Amniotic stem cell (primary cell): ENCODE results near the gene BST1.

Experiments
- DNase-seq: peaks from one replicate; lab custom pipeline; 2025; lab: John Stamatoyannopoulos, UW

BST1 gene, protein sequence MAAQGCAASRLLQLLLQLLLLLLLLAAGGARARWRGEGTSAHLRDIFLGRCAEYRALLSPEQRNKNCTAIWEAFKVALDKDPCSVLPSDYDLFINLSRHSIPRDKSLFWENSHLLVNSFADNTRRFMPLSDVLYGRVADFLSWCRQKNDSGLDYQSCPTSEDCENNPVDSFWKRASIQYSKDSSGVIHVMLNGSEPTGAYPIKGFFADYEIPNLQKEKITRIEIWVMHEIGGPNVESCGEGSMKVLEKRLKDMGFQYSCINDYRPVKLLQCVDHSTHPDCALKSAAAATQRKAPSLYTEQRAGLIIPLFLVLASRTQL

DNA sequence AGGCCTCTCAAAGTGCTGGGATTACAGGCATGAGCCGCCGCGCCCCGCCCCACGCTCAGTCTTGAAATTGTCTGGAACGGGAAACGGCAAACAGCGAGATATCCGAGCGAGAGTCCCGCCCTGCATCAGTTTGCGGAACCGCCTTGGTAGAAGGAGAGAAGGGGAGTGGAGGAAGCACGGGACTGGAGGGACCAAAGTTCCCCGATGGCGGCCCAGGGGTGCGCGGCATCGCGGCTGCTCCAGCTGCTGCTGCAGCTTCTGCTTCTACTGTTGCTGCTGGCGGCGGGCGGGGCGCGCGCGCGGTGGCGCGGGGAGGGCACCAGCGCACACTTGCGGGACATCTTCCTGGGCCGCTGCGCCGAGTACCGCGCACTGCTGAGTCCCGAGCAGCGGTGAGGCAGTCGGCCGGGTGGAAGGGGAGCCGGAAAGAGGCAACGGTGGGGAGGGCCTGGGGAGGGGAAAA, at the start of gene BST1:
BST1 (plus strand) TSS at position 125 of the 463 bp plus-strand sequence; CDS start at position 205, 80 bp downstream.
- no peak for DNase-seq

DNA sequence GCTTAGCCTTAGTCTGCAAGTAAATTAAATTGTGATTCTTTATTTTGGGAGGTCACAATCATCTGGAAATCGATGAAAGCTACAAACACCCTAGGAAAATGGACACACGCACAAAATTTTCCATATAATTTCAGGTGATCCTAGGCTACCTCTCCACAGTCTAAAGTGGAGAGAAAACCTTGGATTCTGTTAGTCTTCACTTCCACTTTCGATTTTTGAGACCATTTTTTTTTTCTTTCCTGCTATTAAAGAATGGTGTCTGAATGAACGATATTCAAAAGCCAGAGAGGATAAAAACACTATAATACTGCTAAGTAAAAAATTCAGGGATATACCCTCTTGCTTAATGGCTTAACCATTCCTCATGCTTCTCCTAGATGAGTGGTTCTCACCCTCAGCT, 49.4 kb upstream of the BST1 start:
- no peak for DNase-seq

DNA sequence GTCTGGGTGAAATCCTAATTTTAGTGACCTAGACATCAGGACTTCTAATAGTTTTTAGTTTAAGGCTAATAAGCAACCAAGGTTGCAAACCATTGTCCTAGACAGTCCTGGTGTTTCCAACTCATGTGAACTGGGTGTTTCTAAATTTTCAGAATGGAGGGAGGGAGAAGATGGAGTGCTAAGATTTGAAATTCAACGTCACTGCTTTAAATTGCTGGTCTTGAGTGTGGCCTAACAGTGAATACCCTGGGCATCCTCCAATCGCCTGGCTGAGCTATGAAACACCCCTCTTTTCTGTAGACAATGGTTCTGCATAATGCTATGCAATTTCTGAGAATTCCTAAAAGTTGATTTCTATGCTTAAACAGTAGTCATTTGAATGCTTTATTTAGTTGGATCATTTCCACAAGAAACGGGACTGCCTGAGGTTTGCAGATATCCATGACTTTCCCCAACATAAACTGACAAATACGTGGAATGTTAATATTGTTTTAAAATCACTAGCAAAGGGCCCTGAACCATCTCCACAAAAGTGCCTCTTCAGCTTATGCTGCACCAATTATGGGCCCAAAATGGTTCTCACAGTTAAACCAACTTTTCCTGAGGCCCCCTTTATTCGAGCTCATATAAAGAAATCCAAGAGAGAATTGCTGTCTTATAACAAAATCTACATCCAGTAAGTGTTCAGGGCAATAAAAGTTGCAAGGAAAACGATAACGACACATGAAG, 48.8 kb upstream of the BST1 start:
- no peak for DNase-seq

DNA sequence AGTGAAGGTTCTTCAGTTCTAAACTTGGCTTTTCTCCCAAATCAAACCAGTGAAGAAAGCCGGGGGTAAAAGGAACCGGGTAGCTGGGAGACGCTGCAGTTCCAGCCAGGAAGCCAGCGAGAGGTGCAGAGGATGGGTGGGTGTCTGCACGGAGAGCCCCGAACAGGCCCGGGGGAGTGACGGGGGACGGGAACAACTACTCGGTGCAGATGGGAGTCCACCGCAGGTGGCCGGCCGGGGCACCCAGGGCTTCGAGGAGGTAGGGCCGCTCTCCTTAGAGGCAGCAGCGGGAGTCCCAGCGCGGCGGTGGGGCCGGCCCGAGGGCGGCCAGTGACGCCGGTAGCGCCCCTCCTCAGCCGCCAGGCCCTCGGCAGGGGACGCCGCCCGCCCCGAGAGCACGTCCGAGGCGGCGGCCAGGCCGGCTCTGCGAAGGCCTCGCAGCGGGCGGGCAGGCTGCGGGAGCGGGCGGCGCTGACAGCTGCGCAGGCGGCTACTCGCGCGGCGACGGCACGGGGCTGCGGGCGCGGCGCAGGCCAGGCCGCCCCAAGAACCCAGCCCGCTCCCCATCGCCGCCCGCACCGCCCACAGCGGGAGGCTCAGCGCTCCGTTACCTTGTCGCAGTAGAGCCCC, 48.2 kb upstream of the BST1 start:
- no peak for DNase-seq

DNA sequence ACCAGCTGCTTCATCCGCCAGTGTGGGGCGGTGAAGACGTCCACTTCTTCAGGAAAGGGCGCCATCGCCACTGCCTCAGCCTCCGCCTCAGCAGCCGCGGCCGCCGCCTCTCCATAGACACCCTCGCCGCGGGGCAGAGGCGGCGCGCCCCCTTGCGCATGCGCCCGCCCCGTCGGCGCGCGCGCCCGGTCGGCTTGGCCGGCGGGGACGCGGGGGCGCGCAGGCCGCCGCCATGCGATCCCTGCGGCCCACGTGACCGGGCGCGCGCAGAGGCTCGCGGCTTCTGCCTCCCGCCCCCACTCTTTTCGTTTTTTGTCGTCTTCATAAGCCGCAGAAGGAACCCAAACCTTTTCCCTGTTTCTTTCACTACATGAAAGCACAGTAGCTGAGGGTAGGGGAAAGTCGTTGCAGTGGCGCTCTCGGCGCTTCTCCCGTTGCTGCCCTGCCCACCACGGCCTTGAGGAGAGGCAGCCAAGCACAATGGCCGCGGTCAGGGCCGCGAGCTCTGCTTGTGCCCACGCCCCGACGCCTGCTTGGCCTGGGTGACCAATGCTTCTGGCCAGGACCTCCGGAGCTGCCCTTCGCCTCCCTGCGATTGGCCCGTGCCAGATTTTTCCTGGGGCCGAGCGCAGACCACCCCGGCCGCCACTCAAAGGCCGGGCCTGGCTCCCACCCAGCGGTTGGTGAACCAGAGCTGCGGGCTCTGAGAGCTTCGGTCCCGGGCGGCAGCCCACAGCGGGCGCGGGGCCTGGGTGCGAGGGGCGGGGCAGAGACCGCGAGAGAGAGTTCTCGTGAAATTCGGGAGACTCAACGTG, 47.4 kb upstream of the BST1 start, which contains the start of gene FBXL5:
FBXL5 (minus strand) TSS at position 135 of the 815 bp plus-strand sequence; CDS start at position 65, 70 bp downstream.
- peak; percentile 64 for DNase-seq

DNA sequence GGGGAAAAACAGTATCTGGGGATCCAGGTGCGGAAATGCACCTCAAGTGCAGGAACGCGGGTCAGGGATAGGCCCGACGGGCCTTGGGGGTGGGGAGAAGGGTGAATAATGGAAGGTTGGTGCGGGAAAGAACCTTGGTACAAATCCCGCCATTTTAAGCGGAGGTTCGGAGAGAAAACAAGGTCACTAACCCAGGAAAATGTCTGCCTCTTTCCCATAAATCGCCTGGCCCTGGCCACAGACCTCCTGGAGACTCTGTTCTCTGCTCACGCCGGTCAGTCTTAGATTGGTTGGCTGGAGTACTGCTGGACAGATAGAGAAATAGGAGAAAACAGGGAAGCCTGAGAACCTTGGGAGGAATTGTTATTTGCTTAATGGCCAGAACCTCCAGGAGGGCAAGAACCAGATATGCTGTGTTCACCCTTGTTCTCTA, 46.8 kb upstream of the BST1 start:
- DNase-seq = no peak

DNA sequence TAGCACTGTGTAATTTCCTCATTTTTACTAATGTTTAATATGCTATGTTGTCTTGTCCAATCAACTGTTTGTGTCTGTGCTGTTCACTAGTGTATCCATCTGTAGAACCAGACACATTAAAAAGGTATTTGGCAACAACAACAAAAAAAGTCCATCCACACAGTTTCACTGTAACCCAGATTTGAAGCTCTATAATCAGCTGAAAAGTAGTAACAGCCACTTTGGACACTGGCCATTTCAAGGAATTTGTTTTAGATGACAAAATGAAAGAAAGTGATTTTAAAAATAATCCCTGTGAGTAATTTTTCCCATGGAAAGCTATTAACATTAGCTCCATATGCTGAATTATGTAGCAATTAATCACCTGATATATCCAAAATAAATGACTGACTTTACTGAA, 45.5 kb upstream of the BST1 start:
- DNase-seq = no peak

DNA sequence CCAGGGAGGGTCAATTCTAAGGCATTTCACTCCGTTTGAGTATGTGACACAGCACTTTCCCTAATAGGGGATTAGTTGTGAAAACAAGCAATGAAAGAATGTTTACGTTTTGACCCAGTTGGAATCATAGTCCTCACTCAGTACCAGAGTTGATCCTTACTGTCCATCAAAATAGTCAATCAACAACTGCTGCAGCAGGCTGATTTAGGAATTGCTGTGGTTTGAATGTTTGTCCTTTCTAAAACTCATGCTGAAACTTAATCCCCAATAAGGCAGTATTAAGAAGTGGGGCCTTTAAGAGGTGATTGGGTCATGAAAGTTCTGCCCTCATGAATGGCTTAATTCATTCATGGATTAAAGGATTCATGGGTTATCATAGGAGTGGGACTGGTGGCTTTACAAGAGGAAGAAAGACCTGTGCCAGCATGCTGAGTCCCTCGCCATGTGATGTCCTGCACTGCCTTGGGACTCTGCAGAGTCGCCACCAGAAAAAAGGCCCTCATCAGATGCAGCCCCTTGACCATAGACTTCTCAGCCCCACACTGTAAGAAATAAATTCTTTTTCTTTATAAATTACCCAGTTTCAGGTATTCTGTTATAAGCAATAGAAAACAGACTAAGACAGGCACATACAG, 44.6 kb upstream of the BST1 start:
- DNase-seq = no peak

DNA sequence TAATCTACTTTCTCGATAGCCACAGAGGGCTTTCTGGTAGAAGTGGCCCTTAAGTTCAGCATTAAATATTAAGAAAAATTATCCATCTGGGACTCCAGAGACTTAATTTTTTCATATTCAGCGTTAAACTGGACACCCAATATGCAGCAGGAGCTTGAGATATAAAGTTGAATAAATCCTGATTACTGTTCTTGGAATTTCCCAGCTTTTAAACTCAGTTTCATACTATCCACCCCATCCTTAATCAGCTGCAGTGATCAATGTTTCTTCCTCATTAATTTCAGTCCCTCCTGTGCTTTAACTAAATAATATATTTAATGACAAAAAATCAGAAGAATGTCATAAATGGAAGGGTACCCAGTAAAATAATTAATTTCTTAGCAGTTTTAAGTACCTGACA, 44.1 kb upstream of the BST1 start:
- no peak for DNase-seq

DNA sequence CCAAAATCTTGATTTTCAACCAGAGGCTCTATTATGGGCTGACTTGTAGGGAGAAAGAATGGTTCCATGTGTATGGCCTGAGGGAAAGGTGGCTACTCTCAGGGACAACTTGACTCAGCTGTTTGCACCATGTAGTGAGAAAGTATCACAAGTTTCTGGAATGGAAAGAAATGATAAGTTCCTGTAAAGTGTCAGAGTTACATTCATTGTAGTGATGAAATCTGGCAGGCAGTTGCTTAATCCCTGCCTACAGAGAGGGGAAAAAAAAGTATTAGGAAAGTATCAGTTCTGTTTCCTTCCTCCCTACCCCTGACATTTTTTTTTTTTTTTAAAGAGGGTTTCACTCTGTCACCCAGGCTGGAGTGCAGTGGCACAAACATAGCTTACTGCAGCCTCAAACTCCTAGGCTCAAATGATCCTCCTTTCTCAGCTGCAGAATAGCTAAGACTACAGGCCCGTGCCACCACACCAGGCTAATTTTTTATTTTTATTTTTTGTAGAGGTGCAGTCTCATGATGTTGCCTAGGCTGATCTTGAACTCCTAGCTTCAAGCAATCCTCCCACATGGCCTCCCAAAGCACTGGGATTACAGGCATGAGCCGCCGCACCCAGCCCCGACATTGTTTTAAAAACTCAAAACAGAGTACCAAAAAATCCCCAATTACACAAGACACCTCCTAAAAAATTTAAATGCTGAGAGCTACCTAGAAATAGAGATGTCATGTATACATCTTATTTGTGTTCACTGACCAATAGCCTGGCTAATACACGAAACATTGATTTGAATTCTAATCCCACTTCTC, 42.9 kb upstream of the BST1 start:
- DNase-seq = no peak

DNA sequence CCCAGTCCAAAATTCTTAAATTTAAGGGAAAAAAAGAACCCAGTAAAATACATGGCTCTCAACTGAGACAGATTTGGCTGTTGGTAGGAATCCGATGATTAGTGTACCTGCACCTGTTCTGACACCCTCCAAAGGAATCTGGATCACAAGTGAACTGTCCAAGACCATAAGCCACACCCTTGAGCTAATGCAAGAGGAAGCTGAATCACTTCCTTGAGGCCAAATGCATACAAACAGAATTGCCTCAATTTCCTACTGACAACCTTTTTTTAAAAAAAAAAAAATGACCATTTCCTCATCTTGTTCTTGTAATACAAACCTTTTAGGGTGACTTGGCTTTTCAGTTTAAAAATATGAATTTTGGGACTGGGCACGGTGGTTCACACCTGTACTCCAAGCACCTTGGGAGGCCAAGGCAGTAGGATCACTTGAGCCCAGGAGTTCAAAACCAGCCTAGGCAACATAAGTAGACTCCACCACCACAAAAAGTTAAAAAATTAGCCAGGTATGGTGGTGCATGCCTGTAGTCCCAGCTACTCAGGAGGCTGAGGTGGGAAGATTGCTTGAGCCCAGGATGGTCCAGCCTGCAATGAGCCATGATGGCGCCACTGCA, 37.0 kb upstream of the BST1 start:
- no peak for DNase-seq

DNA sequence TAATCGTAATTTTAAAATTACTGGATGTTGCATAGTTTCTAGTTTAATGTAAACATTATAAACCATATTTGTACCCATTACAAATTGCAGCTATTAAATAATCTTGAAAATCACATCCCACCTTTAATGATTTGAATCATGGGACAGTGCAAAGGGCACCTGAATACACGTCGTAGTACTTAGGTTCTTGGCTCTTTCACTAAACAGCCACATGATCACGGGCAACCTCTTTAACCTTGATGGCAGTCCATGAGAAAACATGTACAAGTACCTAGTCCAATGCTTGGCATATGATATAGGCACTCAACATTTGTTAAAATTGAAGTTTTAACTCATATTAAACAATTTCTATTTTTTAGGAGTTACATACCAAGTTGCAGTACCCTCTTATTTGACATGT, 35.9 kb upstream of the BST1 start:
- no peak for DNase-seq

DNA sequence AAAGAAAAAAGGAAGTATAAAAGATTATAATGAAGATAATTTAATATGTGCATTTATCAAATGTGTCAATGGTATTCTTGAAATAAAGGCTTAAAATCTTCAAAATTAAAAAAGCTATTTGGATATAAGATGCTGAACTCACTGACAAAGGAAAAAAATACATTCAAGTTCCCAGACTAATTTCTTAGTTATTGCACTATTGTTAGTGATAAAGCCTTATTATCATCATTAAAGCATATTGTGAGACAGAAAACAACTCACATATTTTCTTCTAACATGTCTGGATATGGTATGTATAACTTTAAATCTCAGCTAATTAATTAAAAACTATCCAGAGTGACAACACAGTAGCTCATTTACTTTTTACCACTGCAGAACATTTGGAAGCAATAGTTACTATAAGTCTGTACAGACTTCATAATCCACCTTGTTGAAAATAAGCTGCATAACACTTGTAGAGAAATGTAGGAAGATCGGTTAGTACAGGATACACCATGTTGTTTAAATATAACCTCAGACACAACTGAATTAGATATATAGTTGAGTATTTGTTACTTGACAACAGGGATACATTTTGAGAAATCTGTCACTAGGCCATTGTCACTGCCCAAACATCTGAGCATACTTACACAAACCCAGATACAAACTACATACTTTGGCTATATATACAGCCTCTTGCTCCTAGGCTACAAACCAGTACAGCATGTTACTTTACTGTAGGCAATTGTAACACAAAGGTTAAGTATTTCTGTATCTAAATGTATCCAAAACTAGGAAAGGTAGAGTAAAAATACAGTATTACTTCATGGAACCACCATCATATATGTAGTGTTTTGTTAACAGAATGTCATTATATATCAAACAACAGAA, 34.1 kb upstream of the BST1 start:
- DNase-seq = no peak

DNA sequence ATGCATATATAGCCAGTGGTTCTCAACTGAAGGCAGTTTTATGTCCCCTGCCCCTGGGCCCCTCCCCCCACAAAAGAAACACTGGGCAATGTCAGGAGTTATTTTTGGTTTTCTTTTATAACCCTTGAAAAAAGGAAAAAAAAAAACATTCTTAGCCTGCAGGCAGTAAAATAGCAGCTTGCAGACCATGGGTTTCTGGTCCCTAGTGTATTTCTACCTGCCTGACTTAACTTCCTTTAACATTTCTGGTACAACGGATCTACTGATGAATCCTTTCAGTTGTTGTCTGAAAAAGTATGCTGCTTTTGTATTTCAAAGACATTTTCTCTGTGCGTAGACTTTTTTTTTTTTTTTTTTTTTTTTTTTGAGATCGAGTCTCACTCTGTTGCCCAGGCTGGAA, 32.3 kb upstream of the BST1 start:
- DNase-seq = no peak

DNA sequence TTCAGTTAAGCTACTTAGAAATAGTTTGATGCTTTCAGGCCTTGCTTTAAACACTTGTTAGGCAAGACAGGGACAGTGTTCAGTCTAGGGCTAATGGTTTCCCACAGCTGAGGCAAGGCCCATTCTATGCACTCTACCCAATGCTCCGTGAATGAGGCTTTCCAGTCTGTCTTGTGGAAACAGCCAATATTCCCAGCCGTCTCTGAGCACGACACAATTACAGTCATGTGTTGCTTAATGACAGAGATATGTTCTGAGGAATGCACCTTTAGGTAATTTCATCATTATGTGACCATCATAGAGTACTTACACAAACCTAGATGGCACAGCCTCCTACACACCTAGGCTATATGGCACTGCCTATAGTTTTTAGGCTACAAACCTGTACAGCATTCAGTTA, 30.8 kb upstream of the BST1 start:
- DNase-seq = no peak

DNA sequence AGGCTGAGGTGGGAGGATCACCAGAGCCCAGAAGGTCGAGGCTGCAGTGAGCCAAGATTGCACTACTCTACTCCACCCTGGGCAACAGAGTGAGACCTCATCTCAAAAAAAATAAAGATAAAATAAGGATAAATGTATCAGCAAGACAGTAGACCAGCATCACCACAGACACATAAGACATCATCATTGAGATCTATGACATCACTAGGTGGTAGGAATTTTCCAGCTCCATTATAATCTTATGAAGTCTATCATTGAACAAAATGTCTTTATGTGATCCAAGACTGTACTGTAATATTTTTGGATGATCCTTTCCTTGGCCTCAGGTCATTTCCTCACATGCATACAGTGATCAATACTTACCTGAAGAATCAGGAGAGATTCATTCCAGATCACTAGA, 29.5 kb upstream of the BST1 start:
- no peak for DNase-seq

DNA sequence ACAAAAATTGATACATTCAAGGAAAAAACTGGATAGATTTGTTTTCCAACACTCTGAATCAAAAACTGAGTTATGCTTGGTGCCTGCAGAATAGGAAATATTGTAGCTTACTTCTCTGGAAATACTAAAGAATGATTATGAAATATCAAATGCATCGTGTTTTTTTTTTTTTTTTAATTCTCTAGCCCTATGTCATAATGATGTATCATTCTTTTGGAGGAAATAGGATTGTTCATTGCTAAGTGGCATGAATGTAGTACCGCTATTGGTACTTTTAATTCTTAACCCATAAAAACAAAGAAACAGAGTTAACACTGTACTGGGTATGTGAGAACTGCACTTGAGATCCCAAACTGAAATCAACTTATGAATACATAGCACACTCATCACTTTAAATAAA, 28.8 kb upstream of the BST1 start:
- no peak for DNase-seq

DNA sequence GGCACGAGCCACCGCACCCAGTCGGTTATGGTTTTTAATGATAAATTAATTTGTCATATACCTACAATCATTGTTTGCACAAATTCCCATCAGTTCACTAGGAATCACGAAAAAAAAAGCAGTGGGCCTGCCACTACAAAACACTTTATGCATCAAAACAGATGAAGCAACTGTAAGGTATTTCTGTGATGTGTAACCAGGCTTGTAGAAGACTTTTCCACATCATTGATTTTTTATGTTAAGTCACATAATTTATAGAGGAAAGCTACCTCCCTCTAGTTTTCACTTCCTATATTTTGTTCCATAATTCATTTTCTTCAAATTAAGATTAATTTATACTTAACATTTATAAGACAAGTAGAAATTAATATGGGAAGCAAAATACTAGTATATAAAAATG, 27.9 kb upstream of the BST1 start:
- no peak for DNase-seq

DNA sequence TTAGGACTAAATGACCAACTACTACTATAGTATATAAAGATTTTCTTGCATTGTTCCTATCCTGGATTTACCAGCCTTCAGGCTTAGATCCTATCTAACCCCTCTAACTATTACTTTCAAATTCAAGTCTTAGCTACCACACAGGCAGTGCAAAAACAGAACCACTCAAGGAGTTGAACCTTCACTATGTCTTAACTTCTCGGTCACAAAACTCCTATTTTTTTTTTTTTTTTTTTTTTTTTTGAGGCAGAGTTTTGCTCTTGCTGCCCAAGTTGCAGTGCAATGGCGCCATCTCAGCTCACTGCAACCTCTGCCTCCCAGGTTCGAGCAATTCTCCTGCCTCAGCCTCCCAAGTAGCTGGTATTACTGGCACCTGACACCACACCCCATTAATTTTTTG, 27.5 kb upstream of the BST1 start:
- no peak for DNase-seq
